Left renal pelvis (tissue), 4 donors: Measurements from ENCODE around the gene RHOB. TPM values are rescaled to one million over a fixed set of nuclear protein-coding genes. Genes with fewer than 3 reads are reported as not detected.

ENCODE experiments used
- DNase-seq, 4 donors: peaks; one replicate each; pipeline ENCODE4 v3.0.0-alpha.2; 2013; ENCODE audit warnings: low read depth in 4 of 4, low spot score in 3 of 4
- polyA plus RNA-seq, 4 donors: library from polyadenylated mRNA; unstranded; fragments of 120-200 nt; gene quantifications; one replicate each; pipeline ENCODE4 v1.2.1, GENCODE V29; 2013; ENCODE audit not compliant: insufficient read length in 4 of 4

Gene RHOB
- polyA plus RNA-seq, 4 donors: 76.9 to 394 (median 82.7) TPM

GRCh38 chr2:20471902-20472559 lies 25.2 kb downstream of the RHOB start:
- DNase-seq: no peak

- no peak for DNase-seq
Measured at GRCh38 chr2:20472569-20472968, 25.7 kb downstream of the RHOB start.

GRCh38 chr2:20473128-20473527 lies 26.3 kb downstream of the RHOB start:
- DNase-seq: no peak

GRCh38 chr2:20474757-20475566 lies 28.1 kb downstream of the RHOB start:
- no peak for DNase-seq

GRCh38 chr2:20475567-20475952 lies 28.7 kb downstream of the RHOB start:
- no peak for DNase-seq

GRCh38 chr2:20476481-20476880 lies 29.6 kb downstream of the RHOB start:
- no peak for DNase-seq

GRCh38 chr2:20476950-20477349 lies 30.1 kb downstream of the RHOB start:
- no peak for DNase-seq

GRCh38 chr2:20478961-20479360 lies 32.1 kb downstream of the RHOB start:
- no peak for DNase-seq

- DNase-seq: no peak
Measured at GRCh38 chr2:20479835-20480234, 33.0 kb downstream of the RHOB start.

GRCh38 chr2:20480913-20481312 lies 34.0 kb downstream of the RHOB start:
- DNase-seq: no peak

GRCh38 chr2:20481798-20482405 lies 35.0 kb downstream of the RHOB start:
- DNase-seq: no peak

GRCh38 chr2:20482725-20483124 lies 35.9 kb downstream of the RHOB start:
- no peak for DNase-seq

- DNase-seq: no peak
Measured at GRCh38 chr2:20483194-20483895, 36.5 kb downstream of the RHOB start.

- no peak for DNase-seq
Measured at GRCh38 chr2:20484034-20484617, 37.3 kb downstream of the RHOB start.

GRCh38 chr2:20484810-20485611 lies 38.1 kb downstream of the RHOB start:
- no peak for DNase-seq

GRCh38 chr2:20485612-20486388 lies 38.9 kb downstream of the RHOB start:
- DNase-seq: no peak

GRCh38 chr2:20486571-20486970 lies 39.7 kb downstream of the RHOB start:
- no peak for DNase-seq

GRCh38 chr2:20487030-20487391 lies 40.1 kb downstream of the RHOB start:
- no peak for DNase-seq
